GM19043 (cell line): ENCODE results near the gene TAF4.
"Not testable (repeated sequence)": the region's sequence is repeated elsewhere in the genome, so short reads cannot be mapped to it uniquely, and the experiment has no call there.

Experiments used
- ATAC-seq: cut with Tn5 transposase; IDR thresholded peaks from one replicate; pipeline ENCODE4 v1.9.1; 2021; ENCODE audit warnings: low read depth; ENCODE audit not compliant: unreplicated experiment

Gene TAF4

GRCh38 chr20:61983965-61984364 lies 81.7 kb downstream of the TAF4 start:
- ATAC-seq = no peak

GRCh38 chr20:61982951-61983315 lies 82.7 kb downstream of the TAF4 start:
- no peak for ATAC-seq

- no peak for ATAC-seq
Measured at GRCh38 chr20:61982191-61982950, 83.3 kb downstream of the TAF4 start.

- not testable (repeated sequence) for ATAC-seq
Measured at GRCh38 chr20:61981691-61982090, 84.0 kb downstream of the TAF4 start.

GRCh38 chr20:61980647-61981583 lies 84.8 kb downstream of the TAF4 start:
- no peak for ATAC-seq

GRCh38 chr20:61979701-61980635 lies 85.7 kb downstream of the TAF4 start:
- no peak for ATAC-seq

GRCh38 chr20:61979090-61979489 lies 86.6 kb downstream of the TAF4 start:
- no peak for ATAC-seq

- ATAC-seq = no peak
Measured at GRCh38 chr20:61978491-61978890, 87.2 kb downstream of the TAF4 start.

- ATAC-seq = no peak
Measured at GRCh38 chr20:61977419-61977786, 88.3 kb downstream of the TAF4 start.

GRCh38 chr20:61976644-61977418 lies 88.8 kb downstream of the TAF4 start:
- ATAC-seq = no peak

GRCh38 chr20:61976263-61976643 lies 89.4 kb downstream of the TAF4 start:
- ATAC-seq = no peak

- ATAC-seq = no peak
Measured at GRCh38 chr20:61975407-61976129, 90.1 kb downstream of the TAF4 start.

GRCh38 chr20:61974357-61974665 lies 91.4 kb downstream of the TAF4 start:
- no peak for ATAC-seq

GRCh38 chr20:61973515-61974356 lies 91.9 kb downstream of the TAF4 start:
- no peak for ATAC-seq

GRCh38 chr20:61972636-61973508 lies 92.8 kb downstream of the TAF4 start:
- no peak for ATAC-seq

GRCh38 chr20:61971595-61971994 lies 94.1 kb downstream of the TAF4 start:
- not testable (repeated sequence) for ATAC-seq

GRCh38 chr20:61970357-61970756 lies 95.3 kb downstream of the TAF4 start:
- no peak for ATAC-seq

GRCh38 chr20:61969806-61970205 lies 95.9 kb downstream of the TAF4 start:
- ATAC-seq = no peak
